Skin of body (tissue), 3 donors: ENCODE results near the gene ERCC1. TPM values are rescaled to one million over a fixed set of nuclear protein-coding genes. Genes with fewer than 3 reads are reported as not detected.

Experiments used
- DNase-seq: peaks from one replicate; lab custom pipeline; 2025; lab: John Stamatoyannopoulos, UW
- small RNA-seq: library from RNA; depleted of rRNA; stranded (forward); fragments of <200 nt; gene quantifications from one replicate; pipeline ENCODE3, GENCODE V24; 2014; ENCODE audit warnings: low replicate concordance
- total RNA-seq: library from RNA; depleted of rRNA; stranded (reverse); fragments of >200 nt; gene quantifications from one replicate; pipeline ENCODE4 v1.2.3, GENCODE V29; 2014

ERCC1 gene
- total RNA-seq, 1 donor from 2014 or later, result 60.3 TPM

DNA sequence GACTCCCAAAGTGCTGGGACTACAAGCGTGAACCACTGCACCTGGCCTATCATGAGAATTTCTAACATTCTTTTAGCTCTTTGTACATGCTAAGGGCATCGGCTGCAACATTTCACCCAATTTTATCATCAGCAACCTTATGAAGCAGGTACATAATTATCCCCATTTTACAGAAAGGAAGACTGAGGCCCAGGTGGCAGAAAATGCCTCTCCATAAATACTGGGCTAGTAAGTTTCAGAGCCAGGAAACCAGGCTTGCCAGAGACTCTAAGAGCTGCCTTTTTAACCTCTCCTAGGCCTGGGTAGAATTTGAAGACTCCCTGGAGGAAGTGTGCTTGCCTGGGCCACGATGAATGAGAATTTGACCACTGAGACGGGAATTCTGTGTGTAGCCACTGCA lies 55.6 kb downstream of the ERCC1 start:
- DNase-seq, result no peak

DNA sequence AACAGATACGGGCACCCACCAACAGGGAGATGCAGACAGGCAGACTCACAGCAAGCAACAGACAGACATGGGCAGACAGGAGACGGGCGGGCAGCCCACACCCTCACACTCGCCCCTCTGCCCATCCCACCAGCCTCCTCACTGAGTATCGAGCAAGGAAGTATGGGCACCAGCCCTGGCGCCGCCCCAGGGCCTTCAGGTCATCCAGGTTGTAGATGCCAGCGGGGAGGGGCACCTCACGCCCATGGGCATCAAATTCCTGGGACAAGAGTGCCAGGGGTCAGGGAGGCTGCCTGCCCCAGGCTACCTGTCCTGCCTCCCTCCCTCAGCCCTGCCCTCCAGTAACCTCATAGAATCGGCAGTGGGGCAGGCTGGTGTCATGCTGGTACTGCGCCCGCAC lies 59.0 kb downstream of the ERCC1 start:
- DNase-seq, result no peak

DNA sequence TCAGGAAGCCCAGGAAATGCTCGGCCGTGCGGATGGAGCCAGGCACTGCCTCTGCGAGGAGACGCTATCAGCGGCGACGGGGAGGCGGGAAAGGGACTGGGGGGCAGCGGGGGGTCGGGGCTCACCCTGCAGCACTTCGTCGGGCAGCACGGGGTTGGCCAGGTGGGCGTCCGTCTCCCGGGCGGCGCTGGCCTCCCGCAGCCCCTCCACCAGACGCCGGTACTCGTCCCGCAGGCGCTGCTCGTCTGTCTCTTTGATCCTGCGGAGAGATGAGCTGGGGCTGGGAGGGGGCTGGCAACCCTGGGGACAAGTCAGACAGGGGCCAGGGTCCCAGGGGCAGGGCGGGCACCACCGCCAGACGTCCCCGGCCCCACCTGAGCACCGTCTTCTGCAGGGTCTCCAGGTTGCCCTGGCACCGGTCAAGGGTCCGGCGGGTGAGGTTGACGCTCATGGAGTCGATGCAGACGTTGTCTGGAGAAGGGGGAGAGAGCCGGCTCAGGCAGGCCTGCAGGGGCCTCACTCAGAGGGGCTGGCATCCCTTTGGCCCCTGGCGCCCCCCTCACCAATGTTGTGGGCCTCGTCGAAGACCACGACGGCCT lies 59.8 kb downstream of the ERCC1 start:
- no peak for DNase-seq

DNA sequence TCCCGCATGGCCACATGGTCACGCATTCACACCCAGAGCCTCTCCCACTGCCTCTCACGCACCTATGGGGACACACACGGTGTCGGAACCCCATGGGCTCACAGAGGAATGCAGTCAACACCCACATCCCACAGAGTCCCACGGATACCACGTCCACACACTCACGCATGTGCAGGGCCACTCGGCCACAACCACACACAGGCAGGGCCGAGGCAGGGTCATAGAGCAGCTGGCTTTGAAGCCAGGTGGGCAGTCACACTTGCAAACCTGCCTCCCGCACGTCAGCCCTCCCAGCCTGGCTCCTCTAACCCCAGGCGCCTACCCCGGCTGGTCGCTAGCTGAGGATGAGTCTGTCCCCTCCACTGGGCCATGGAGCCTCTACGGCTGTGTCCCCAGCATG lies 61.4 kb downstream of the ERCC1 start:
- no peak for DNase-seq

DNA sequence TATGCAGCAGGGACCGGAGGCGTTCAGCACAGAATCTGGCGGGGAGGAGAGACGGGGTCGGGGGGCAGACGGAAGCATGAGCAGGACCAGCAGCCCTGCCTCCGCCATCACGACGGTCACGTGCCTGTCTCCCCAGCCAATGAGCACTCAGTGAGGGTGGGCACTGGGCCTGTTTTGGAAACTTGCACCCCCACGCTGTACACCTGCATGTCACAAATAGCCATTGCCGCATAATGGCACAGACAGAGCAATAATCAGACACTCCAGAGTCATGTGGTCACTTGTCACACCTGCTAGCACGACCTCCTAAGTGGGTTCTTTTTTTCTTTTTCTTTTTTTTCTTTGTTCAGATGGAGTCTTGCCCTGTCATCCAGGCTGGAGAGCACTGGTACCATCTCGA lies 62.1 kb downstream of the ERCC1 start:
- DNase-seq, result no peak

DNA sequence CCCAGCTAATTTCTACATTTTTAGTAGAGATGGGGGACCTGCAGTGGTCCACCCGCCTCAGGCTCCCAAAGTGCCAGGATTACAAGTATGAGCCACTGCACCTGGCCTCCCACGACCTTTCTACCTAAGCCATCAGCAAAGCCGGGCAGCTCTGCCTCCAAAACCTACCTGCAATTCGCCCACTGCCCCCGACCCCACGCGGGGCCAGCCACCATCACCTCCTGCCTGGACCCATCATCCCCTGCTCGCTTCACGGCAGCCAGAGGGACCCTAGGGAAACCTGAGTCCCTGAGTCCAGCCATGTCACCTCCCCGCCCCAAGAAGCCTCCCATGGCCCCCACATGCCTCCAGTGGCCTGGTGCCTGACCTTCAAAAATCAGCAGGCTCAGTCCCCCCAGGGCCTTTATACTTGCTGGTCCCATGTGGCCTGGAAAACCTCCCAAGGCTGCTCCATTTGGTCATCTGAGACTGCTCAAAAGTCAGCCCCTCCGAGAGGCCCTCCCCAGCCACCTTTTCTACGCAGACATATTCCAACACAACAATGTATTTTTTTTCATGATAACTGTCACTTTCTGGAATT lies 65.4 kb downstream of the ERCC1 start:
- DNase-seq, result no peak

DNA sequence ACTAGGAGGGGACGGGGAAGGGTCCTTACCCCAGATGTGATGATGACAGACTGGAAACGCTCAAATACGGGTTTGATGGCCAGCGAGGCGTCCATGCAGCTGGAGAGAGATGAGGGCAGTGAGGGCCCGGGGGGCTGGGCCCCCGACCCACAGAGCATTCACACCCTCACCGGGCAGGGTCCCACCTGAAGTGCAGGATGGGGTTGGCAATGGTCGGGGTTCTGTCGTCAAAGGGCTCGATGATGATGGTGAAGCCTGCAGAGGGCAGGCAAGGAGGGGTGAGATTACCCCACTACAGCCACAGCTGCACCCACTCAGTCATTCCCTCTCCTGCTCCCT lies 66.3 kb downstream of the ERCC1 start:
- no peak for DNase-seq

Small RNA genes within 50 kb of the gene (small RNA-seq; reads per million reads assigned to genes)
- not detected for gene MIR6088

Other genes with a start within 250 kb of the ERCC1 start
- gene TRAPPC6A, start 245.7 kb downstream of the ERCC1 start, total RNA-seq, result 13.3 TPM
- gene BLOC1S3, start 245.1 kb downstream of the ERCC1 start, total RNA-seq, result 3.1 TPM
- gene EXOC3L2, start 178.5 kb downstream of the ERCC1 start, total RNA-seq, result 0.89 TPM
- gene MARK4, start 172.6 kb downstream of the ERCC1 start, total RNA-seq, result 23.6 TPM
- gene CKM, start 101.0 kb downstream of the ERCC1 start, total RNA-seq, result 426 TPM
- 26.0 TPM for gene KLC3, start 83.2 kb downstream of the ERCC1 start, total RNA-seq
- gene ERCC2, start 53.3 kb downstream of the ERCC1 start, total RNA-seq, result 5.7 TPM
- 29.0 TPM for gene PPP1R13L, start 18.8 kb downstream of the ERCC1 start, total RNA-seq
- gene POLR1G, start 17.3 kb downstream of the ERCC1 start, total RNA-seq, result 2.7 TPM
- 21.2 TPM for gene FOSB, start 44.1 kb upstream of the ERCC1 start, total RNA-seq
- 8.1 TPM for gene RTN2, start 73.1 kb upstream of the ERCC1 start, total RNA-seq
- 1.7 TPM for gene PPM1N, start 74.5 kb upstream of the ERCC1 start, total RNA-seq
- 35.5 TPM for gene VASP, start 83.6 kb upstream of the ERCC1 start, total RNA-seq
- gene OPA3, start 160.9 kb upstream of the ERCC1 start, total RNA-seq, result 2.6 TPM
- gene GPR4, start 178.3 kb upstream of the ERCC1 start, total RNA-seq, result 0.20 TPM
- gene EML2, start 215.5 kb upstream of the ERCC1 start, total RNA-seq, result 20.1 TPM
- gene GIPR, start 244.3 kb upstream of the ERCC1 start, total RNA-seq, result 25.7 TPM